Activated gamma-delta T cell treated with Interleukin-2 at 50 U/mL for 16 hours (primary cell): ENCODE results near the gene PFKFB3.
A peak's percentile ranks its signal among the peaks of the same experiment; 100 is the strongest.
"Not testable (repeated sequence)": the region's sequence is repeated elsewhere in the genome, so short reads cannot be mapped to it uniquely, and the experiment has no call there.

ENCODE experiments used
- DNase-seq: peaks from one replicate; pipeline ENCODE4 v3.0.0-alpha.2; 2020

The PFKFB3 gene

GRCh38 chr10:6203331-6204062, 765 bp downstream of the PFKFB3 start:
- DNase-seq, result peak; percentile 60

GRCh38 chr10:6204063-6204340, 1.3 kb downstream of the PFKFB3 start:
- DNase-seq, result peak; percentile 50

- no peak for DNase-seq
Measured at GRCh38 chr10:6204341-6205191, 1.8 kb downstream of the PFKFB3 start.

GRCh38 chr10:6206486-6206885, 3.8 kb downstream of the PFKFB3 start:
- not testable (repeated sequence) for DNase-seq

- DNase-seq, result no peak
Measured at GRCh38 chr10:6207658-6208057, 4.9 kb downstream of the PFKFB3 start.

GRCh38 chr10:6208799-6209235, 6.1 kb downstream of the PFKFB3 start:
- no peak for DNase-seq

- no peak for DNase-seq
Measured at GRCh38 chr10:6211341-6211670, 8.6 kb downstream of the PFKFB3 start.

GRCh38 chr10:6211671-6212635, 9.2 kb downstream of the PFKFB3 start:
- DNase-seq, result no peak

GRCh38 chr10:6212806-6213205, 10.1 kb downstream of the PFKFB3 start:
- no peak for DNase-seq

GRCh38 chr10:6213257-6213905, 10.6 kb downstream of the PFKFB3 start:
- no peak for DNase-seq

GRCh38 chr10:6213908-6214307, 11.2 kb downstream of the PFKFB3 start:
- no peak for DNase-seq

- DNase-seq, result no peak
Measured at GRCh38 chr10:6214612-6215011, 11.9 kb downstream of the PFKFB3 start.

GRCh38 chr10:6215241-6215640, 12.5 kb downstream of the PFKFB3 start:
- no peak for DNase-seq

GRCh38 chr10:6215683-6216484, 13.2 kb downstream of the PFKFB3 start:
- no peak for DNase-seq

- no peak for DNase-seq
Measured at GRCh38 chr10:6216916-6217315, 14.2 kb downstream of the PFKFB3 start.

GRCh38 chr10:6217611-6218010, 14.9 kb downstream of the PFKFB3 start:
- DNase-seq, result no peak

GRCh38 chr10:6218692-6219493, 16.2 kb downstream of the PFKFB3 start:
- no peak for DNase-seq

- DNase-seq, result no peak
Measured at GRCh38 chr10:6219494-6219836, 16.7 kb downstream of the PFKFB3 start.

- DNase-seq, result no peak
Measured at GRCh38 chr10:6220418-6221191, 17.9 kb downstream of the PFKFB3 start.

GRCh38 chr10:6221192-6221940, 18.6 kb downstream of the PFKFB3 start:
- no peak for DNase-seq
